IPS-15b (cell line): Measurements from ENCODE around the gene ERCC5.

Source experiments
- H3K27me3 ChIP-seq: one replicate; pipeline ENCODE4 v1.6.1; 2013; ENCODE audit warnings: low read length; ENCODE audit not compliant: control insufficient read depth, insufficient read depth
- H3K36me3 ChIP-seq: one replicate; pipeline ENCODE4 v1.6.1; 2013; ENCODE audit warnings: low read length; ENCODE audit not compliant: control insufficient read depth, insufficient read depth
- H3K4me1 ChIP-seq: one replicate; pipeline ENCODE4 v1.6.1; 2013; ENCODE audit warnings: mild to moderate bottlenecking, low read length; ENCODE audit not compliant: control insufficient read depth, insufficient read depth
- H3K4me3 ChIP-seq: one replicate; pipeline ENCODE4 v1.5.1; 2013; ENCODE audit warnings: low read depth, low read length
- H3K9ac ChIP-seq: one replicate; pipeline ENCODE4 v1.6.1; 2013; ENCODE audit warnings: low read depth, mild to moderate bottlenecking, low read length
- H3K9me3 ChIP-seq: one replicate; pipeline ENCODE4 v1.6.1; 2013; ENCODE audit warnings: mild to moderate bottlenecking, low read length; ENCODE audit not compliant: control insufficient read depth, insufficient read depth

ERCC5 gene

GRCh38 chr13:102872531-102872930, 26.7 kb downstream of the ERCC5 start:
- Histone ChIP-seq H3K4me3 (no peak overlapping the region), H3K9ac (no peak overlapping the region), H3K4me1 (peaks cover 6% of the 10 kb centered on the region), H3K36me3 (no peaks in the 10 kb centered on the region), H3K9me3 (no peaks in the 10 kb centered on the region), H3K27me3 (no peaks in the 10 kb centered on the region)

GRCh38 chr13:102873653-102874052, 27.8 kb downstream of the ERCC5 start:
- H3K36me3 ChIP-seq = no peaks in the 10 kb centered on the region
- peaks cover 6% of the 10 kb centered on the region for H3K4me1 ChIP-seq
- no peaks in the 10 kb centered on the region for H3K9me3 ChIP-seq
- no peaks in the 10 kb centered on the region for H3K27me3 ChIP-seq
- no peak overlapping the region for H3K9ac ChIP-seq
- no peak overlapping the region for H3K4me3 ChIP-seq

- no peaks in the 10 kb centered on the region for H3K27me3 ChIP-seq
- H3K9me3 ChIP-seq = no peaks in the 10 kb centered on the region
- peaks cover 6% of the 10 kb centered on the region for H3K4me1 ChIP-seq
- no peaks in the 10 kb centered on the region for H3K36me3 ChIP-seq
- H3K9ac ChIP-seq = no peak overlapping the region
- H3K4me3 ChIP-seq = no peak overlapping the region
These were observed 29.4 kb downstream of the ERCC5 start for GRCh38 chr13:102875256-102875655.

- Histone ChIP-seq H3K27me3 (no peaks in the 10 kb centered on the region), H3K36me3 (no peaks in the 10 kb centered on the region), H3K4me3 (no peak overlapping the region)
These were observed 31.5 kb downstream of the ERCC5 start for GRCh38 chr13:102877303-102877702.

GRCh38 chr13:102878481-102878880, 32.6 kb downstream of the ERCC5 start:
- Histone ChIP-seq H3K27me3 (no peaks in the 10 kb centered on the region), H3K9me3 (no peaks in the 10 kb centered on the region), H3K4me1 (peaks cover 6% of the 10 kb centered on the region), H3K4me3 (no peak overlapping the region), H3K36me3 (no peaks in the 10 kb centered on the region), H3K9ac (no peak overlapping the region)

More at GRCh38 chr13:102877303-102877702, 31.5 kb downstream of the ERCC5 start:
- Histone ChIP-seq H3K9me3 (no peaks in the 10 kb centered on the region), H3K9ac (no peak overlapping the region), H3K4me1 (peaks cover 6% of the 10 kb centered on the region)

- H3K4me1 ChIP-seq = peaks cover 6% of the 10 kb centered on the region
- H3K27me3 ChIP-seq = no peaks in the 10 kb centered on the region
- H3K4me3 ChIP-seq = no peak overlapping the region
- H3K36me3 ChIP-seq = no peaks in the 10 kb centered on the region
- H3K9me3 ChIP-seq = no peaks in the 10 kb centered on the region
- H3K9ac ChIP-seq = no peak overlapping the region
These were observed 34.1 kb downstream of the ERCC5 start for GRCh38 chr13:102879793-102880499.

- Histone ChIP-seq H3K9ac (no peak overlapping the region), H3K36me3 (no peaks in the 10 kb centered on the region), H3K27me3 (no peaks in the 10 kb centered on the region), H3K9me3 (no peaks in the 10 kb centered on the region), H3K4me3 (no peak overlapping the region), H3K4me1 (no peaks in the 10 kb centered on the region)
These were observed 36.2 kb downstream of the ERCC5 start for GRCh38 chr13:102881819-102882686.

GRCh38 chr13:102892503-102892902, 46.7 kb downstream of the ERCC5 start:
- no peak overlapping the region for H3K9ac ChIP-seq
- no peaks in the 10 kb centered on the region for H3K36me3 ChIP-seq
- H3K9me3 ChIP-seq = no peaks in the 10 kb centered on the region
- H3K4me1 ChIP-seq = no peaks in the 10 kb centered on the region
- H3K4me3 ChIP-seq = no peak overlapping the region
- no peaks in the 10 kb centered on the region for H3K27me3 ChIP-seq

GRCh38 chr13:102897371-102898138, 51.7 kb downstream of the ERCC5 start:
- no peak overlapping the region for H3K9ac ChIP-seq
- no peak overlapping the region for H3K4me3 ChIP-seq
- no peaks in the 10 kb centered on the region for H3K27me3 ChIP-seq
- no peaks in the 10 kb centered on the region for H3K4me1 ChIP-seq
- no peaks in the 10 kb centered on the region for H3K36me3 ChIP-seq
- no peaks in the 10 kb centered on the region for H3K9me3 ChIP-seq

GRCh38 chr13:102900193-102900608, 54.4 kb downstream of the ERCC5 start:
- Histone ChIP-seq H3K9ac (no peak overlapping the region), H3K9me3 (no peaks in the 10 kb centered on the region), H3K4me1 (no peaks in the 10 kb centered on the region), H3K36me3 (no peaks in the 10 kb centered on the region), H3K4me3 (no peak overlapping the region), H3K27me3 (no peaks in the 10 kb centered on the region)

GRCh38 chr13:102901056-102901455, 55.2 kb downstream of the ERCC5 start:
- Histone ChIP-seq H3K9ac (no peak overlapping the region), H3K36me3 (no peaks in the 10 kb centered on the region), H3K9me3 (no peaks in the 10 kb centered on the region), H3K27me3 (no peaks in the 10 kb centered on the region), H3K4me1 (no peaks in the 10 kb centered on the region), H3K4me3 (no peak overlapping the region)
